Effector CD4-positive, alpha-beta T cell (primary cell): ENCODE data around the gene PCBP2.
A peak's percentile ranks its signal among the peaks of the same experiment; 100 is the strongest.
"Not testable (repeated sequence)": the region's sequence is repeated elsewhere in the genome, so short reads cannot be mapped to it uniquely, and the experiment has no call there.

Experiments
- DNase-seq: peaks from one replicate; pipeline ENCODE4 v3.0.0-alpha.2; 2020

PCBP2 gene

GRCh38 chr12:53474077-53474476, 22.2 kb downstream of the PCBP2 start:
- no peak for DNase-seq

DNA sequence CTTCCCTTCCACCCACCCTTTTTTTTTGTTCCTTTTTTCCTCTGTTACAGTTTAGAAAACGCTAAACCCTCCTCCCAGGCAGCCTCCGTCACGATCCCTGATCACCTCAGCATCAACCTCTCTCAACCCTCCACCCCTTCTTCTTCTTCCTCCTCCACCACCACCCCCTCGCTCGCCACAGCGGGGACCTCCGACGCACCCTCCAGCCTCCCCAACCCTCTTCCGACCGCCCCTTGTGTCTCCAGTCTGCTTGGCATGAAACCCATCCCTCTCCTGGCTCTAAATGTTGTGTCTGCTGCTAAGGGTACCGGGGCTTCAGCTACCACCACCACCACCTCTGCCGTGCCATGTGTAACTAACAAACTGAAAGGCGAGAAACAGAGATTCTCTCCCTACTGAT, 22.9 kb downstream of the PCBP2 start:
- no peak for DNase-seq

DNA sequence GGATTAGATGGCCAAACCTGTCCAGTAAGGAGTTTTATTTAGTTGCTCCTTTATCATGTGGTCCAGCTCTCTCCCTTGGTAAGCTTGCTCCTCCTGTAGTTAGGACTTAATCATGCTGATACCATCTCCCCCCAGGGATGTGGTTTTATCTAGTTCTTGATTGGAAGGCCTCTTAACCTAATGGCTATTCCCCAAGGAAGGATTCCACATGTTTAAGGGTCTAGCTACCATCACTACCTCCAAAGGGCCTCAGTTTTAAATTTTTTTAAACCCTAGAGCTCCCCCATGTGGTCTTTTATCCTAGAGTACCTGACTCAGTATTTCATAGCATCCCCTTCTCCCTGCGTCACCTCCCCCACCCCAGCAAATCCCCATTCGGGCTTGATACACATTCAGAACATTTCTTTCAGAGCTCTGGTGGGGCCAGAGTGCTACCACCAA, 24.9 kb downstream of the PCBP2 start:
- no peak for DNase-seq

- no peak for DNase-seq
These were observed 27.0 kb downstream of the PCBP2 start for GRCh38 chr12:53478865-53479264.

GRCh38 chr12:53479331-53479730, 27.4 kb downstream of the PCBP2 start:
- no peak for DNase-seq

GRCh38 chr12:53480491-53481442, 28.9 kb downstream of the PCBP2 start:
- DNase-seq, result no peak

- not testable (repeated sequence) for DNase-seq
These were observed 29.6 kb downstream of the PCBP2 start for GRCh38 chr12:53481458-53481857.

DNA sequence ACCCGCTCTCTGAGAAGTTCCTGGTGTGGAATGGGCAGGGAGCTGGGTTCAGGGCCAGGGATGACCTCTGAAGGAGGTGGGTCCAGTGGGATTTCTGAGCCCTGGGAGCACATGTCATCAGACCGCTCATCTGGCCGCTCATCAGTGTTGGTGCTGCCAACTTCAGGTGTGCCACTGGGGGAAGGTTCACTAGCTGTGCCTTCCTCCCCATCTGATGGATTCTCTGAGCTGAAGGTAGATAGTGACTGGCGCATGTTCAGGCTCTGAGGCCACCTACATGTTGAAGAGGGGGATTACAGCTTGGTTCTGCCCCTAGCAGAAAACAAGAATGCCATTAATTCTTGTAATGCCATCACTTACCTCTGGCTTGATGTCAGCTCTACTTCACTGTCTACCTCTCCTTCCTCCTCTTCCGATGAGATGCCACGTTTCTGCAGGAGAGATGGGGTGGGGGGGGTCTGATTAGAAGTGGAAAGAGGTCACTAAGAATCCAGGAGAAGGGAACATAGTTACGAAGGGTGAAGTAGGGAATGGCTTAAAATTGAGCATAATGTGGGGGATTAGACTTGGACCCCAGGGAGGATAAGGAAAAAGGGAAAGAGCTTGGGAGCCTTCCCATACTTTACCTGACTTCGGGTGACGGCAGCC, 30.2 kb downstream of the PCBP2 start:
- DNase-seq, result no peak

- DNase-seq, result no peak
These were observed 30.8 kb downstream of the PCBP2 start for GRCh38 chr12:53482626-53483168.

DNA sequence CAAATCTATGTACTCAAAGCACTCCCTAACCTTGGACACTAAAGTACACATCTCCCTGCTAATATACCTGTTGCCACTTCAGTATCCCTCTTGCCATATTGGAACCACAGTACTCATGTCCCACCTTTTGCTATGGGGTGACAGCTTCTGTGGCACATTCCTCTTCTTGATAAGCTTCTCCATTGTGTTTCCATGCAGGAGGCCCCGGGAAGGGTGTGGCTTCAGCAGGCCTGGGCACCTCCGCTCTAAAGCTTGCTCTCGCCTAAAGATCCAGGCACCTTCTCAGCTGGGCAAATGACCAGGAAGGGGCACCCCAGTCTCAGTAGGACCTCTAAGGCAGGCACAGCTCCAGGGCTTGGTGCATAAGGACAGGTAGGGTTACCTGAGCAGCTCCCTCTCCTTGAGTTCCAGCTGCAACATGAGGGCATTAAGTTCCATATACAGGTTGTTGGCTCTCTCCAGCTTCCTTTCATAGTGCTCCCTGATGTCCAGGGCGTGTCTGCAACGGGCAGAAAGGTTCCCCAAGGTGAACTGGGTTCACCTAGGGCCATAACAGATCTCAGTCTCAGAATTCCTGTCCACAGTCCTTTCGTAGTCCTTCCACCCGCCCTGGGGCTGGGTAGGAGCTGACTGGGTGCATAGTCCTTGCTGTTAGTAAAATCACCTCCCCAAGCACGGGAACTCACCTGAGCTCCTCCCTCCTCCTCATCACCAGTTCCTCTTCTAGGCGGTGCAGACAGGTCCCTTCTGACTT, 31.5 kb downstream of the PCBP2 start:
- no peak for DNase-seq

DNA sequence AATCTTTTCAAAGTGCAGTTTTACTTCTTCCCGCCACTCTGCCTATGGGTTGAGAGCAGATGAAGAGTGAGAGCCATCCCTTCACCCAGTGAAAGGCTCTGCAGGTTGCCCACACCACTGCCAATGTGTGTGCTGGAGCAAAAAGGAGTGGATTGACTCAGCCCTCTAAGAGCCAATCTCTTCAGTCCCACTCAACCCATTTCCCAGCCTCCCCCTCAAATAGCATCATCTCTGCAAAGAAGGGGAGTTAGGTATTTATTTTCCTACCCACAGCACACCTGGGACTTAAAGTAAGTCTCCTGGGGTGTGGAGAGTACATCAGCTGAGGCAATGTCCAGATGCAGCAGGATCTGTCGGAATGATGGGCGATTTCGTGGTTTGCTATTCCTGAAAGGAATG, 32.1 kb downstream of the PCBP2 start:
- no peak for DNase-seq

DNA sequence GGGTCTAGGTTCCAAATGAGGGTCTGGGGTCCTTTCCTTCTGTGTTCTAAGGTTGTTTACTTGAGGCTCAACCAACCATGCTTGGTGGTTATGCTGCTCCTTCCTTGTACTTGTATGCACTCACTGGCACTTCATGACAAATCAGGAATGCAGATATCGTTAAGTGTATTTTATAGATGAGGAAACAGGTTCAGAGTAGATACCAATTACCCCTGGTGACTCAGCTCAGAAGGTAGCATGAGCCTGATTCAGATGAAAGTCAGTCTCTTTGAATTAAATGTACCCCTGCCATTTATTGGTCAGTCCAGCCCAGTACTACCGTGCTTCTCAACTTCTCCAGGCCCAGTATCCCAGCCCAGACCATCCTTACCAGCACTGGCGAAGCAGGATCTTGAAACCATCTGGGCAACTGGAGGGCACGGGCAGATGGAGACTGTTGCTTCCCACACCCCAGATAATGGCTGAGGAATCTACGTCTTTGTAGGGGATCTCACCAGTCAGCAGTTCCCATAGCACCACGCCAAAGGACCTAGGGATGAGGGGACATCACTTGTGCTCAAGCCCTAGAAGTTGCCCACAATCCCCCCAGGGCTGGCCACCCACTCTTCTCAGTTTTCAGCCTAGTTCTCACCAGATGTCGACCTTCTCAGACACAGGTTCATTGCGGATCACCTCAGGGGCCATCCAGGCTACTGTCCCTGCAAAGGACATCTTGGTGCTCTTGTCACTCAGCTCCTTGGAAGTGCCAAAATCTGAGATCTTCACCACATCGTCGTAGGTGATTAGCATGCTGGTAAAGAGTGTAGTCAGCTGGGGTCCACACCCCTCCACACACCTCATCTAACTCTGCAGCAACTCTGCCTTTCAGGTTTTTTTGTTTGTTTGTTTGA, 33.0 kb downstream of the PCBP2 start:
- DNase-seq, result no peak

DNA sequence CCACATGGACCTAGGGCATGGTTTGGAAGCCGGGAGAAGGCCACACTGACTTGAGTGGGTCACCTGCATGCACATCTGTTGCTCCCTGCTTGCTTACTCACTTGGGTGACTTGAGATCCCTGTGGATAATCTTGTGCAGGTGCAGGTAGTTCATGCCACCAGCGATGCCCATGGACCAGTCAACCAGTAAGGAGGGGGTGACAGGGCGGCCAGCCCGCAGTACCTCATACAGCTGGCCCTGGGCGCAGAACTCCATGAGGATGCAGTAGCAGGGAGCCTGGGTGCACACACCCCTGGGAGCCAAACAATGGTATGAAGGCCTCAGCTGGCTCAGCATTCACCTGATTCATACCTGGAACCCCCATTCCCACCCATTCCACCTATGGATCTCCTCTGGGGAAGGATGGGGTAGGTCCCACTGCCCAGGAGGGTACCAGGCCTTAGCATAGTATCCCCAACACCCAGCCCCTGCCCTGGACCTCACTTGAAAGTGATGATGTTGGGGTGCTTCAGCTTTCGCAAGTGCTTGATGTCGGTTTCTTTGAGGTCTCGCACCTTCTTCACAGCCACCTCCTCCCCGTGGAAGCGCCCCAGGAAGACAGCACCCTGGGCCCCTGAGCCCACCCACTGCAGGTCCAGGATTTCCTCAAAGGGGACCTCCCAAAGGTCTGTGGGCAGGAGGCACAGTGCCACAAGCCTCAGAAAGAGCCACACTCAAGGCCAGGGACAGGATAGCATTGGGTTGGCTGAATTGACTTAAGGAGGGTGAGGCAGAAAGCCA, 34.2 kb downstream of the PCBP2 start:
- no peak for DNase-seq

DNA sequence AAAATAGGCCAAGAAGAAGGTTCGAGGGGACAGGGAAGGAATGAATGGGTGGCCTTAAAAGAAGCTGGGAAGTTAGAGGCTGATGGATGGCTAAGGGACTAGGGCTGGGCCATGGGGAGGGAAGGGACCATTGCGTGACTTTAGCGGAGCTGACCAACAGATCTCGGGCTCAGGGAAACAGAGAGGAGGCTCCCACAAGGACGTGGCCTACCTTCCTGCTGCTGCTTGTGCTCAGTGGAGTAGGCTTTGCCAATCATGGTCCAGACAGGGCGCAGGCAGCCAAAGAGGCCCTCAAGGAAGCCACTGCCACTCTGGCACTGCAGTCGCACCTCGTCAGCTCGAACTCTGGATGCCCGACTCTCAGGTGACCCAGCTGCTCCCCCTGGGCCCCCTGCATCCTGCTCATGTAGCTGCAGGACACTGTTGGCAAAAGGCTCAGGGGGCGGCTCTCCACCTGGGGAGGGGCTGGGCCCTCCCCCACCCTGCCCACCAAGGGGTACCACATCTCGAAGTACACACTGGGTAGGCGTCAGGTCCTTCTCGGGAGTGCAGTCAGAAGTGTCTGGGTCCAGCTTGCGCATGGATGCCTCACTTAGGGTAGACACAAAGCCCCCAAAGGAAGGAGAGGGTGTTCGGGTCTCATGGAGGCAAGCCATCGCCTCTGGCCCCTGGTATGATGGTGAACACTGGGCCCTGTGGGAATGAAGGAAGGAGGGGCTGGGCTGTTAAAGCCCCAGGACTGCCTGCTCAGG, 35.0 kb downstream of the PCBP2 start:
- no peak for DNase-seq

DNA sequence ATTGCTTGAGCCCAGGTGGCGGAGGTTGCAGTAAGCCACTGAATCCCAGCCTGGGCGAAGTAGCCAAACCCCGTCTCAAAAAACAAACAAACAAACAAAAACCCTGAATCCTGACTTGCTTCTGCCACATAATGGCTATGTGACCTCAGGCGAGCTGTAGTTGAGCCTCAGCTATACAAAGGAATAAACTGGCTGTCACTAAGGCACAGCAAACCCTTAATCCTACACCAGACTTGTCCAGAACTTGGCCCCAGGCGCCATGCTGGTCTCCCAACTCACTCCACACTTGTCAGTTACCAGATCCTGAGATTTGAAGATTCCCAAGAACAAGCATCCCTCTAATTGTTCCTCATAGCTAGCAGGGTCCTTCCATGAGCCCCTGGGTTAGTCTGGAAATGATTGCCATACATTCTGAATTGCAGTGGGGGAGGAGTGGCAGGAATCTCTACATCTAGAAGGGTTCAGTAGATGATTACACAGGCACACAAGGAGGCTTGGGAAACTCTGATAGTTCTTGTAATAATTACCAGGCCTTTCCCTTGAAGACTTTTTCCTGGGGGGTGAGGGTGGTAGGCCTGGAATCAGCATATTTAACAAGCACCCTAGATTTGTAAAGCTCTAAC, 37.5 kb downstream of the PCBP2 start:
- DNase-seq, result no peak

DNA sequence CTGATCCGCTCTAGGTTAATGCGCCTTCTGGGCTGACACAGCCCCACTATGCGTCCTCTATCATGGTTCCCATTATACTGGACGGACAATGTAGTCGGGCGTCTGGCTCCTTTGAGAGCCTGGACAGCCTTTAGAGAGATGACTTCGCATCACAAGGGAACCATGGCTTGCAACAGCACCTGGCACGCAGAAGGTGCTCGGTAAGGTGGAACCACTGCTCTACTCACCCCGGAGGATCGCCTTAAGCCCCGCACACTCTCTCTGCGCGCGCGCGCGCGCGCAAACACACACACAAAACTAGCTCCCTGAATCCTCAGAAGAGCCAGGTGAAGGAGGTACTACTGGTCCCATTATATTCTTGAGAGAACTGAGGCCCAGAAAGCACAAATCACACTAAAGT, 40.3 kb downstream of the PCBP2 start:
- DNase-seq, result no peak

- DNase-seq, result peak; percentile 85
These were observed 41.1 kb downstream of the PCBP2 start for GRCh38 chr12:53492830-53493609.

DNA sequence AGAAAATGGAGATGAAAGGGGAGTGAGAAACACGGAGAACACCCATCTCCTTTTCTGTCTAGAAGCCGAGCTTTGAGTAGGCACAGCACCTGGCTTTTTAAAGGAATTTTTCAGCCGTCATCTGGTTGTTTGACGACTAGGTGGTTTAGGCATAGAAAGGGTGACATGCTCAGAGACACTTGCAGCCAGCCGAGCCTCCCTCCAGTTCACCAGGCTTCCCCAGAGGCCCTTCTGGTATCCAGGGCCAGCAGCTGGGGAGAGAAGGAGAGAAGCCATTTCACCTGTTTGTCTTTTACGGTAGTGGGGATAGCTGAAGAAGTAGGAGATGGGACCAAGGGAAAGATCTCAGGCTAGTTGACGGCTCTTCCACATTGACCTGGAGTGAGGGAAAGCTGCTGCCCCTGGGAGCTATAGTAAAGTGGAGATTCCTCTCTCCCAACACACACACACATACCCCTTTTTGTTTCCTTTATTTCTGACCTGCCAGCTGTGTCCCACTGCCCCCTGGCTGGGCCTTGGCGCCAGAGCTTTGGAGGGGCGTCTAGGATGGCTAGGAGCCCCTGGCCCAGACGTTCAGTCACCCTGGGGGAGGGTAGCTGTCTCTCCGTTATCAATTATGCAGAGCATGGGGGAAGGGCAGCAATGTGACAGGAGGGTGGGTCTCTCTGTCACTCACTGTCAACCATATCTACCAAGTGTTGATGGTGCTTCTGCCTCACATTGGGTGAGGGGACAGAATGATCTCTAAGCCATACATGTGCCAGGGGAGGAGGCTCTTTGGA, 41.9 kb downstream of the PCBP2 start:
- no peak for DNase-seq
